GM08714 (cell line): ENCODE measurements around the gene LSR.
"Not testable (repeated sequence)": the region's sequence is repeated elsewhere in the genome, so short reads cannot be mapped to it uniquely, and the experiment has no call there.

Experiments
- H3K4me3 ChIP-seq: fragments of 200-500 bp; sonication (Bioruptor generic); 2 replicates; pipeline ENCODE4 v1.5.1; 2014; ENCODE audit warnings: mild to moderate bottlenecking, low read length, inconsistent platforms
- ZNF274 ChIP-seq: IDR thresholded peaks from 2 replicates; pipeline ENCODE4 v1.6.1; 2012; ENCODE audit warnings: mild to moderate bottlenecking, low read depth, low read length

The LSR gene

GRCh38 chr19:35223862-35224505, 24.8 kb upstream of the LSR start:
- no peak for TF ChIP-seq ZNF274
- no peak overlapping the region for H3K4me3 ChIP-seq

DNA sequence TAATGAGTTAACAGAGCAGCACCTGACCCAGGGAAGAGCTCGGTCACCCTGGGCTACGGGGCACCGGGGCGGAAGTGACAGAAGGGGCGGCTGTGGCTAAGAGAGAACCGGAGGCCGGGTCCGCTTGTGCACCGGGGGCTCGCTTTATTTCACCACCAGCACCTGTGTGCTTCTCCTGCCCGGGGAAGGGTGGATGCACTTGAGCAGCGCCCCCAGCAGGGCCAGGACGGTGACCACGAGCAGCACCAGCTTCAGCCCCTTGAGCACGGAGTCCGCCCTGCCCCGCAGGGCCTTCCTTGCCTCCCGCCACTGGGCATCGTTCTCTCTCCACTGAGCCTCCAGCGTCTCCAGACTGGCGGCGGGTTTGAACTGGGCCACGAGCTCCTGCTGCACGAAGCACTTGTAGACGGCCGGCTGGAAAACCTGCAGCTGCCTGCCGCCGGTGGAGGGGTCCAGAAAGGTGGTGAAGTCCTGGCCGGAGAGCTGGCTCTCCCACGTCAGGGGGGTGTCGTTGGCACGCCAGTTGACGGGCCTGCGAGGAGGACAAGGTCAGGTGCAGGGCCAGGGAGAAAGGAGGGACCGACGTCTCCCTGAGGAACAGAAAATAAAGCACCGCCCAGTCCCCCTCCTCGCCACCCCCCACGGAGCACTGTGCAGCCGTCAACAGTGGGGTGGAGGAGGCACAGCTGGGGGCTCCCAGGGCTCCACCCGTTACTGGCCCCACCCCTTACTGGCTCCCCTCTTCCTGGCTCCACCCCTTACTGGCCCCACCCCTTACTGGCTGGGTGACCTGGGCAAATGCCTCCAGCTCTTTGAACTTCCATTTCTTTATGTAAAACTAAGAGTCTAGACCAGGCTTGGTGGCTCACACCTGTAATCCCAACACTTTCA, 23.9 kb upstream of the LSR start:
- H3K4me3 ChIP-seq = no peak overlapping the region
- no peak for TF ChIP-seq ZNF274

GRCh38 chr19:35225951-35226350, 22.9 kb upstream of the LSR start:
- no peak for TF ChIP-seq ZNF274
- H3K4me3 ChIP-seq = no peak overlapping the region

GRCh38 chr19:35226748-35227147, 22.1 kb upstream of the LSR start:
- H3K4me3 ChIP-seq = no peak overlapping the region
- no peak for TF ChIP-seq ZNF274

GRCh38 chr19:35228177-35228930, 20.4 kb upstream of the LSR start, which contains the start of gene FAM187B:
TSS of gene FAM187B (minus strand) at chr19:35228739. CDS start at chr19:35228680, 59 bp downstream.
- no peak within 1 kb of the TSS for H3K4me3 ChIP-seq
- TF ChIP-seq ZNF274 = no peak

GRCh38 chr19:35229601-35230000, 19.2 kb upstream of the LSR start:
- TF ChIP-seq ZNF274 = no peak
- no peak overlapping the region for H3K4me3 ChIP-seq

- no peak overlapping the region for H3K4me3 ChIP-seq
- TF ChIP-seq ZNF274 = no peak
Measured at GRCh38 chr19:35231956-35232645, 16.7 kb upstream of the LSR start.

DNA sequence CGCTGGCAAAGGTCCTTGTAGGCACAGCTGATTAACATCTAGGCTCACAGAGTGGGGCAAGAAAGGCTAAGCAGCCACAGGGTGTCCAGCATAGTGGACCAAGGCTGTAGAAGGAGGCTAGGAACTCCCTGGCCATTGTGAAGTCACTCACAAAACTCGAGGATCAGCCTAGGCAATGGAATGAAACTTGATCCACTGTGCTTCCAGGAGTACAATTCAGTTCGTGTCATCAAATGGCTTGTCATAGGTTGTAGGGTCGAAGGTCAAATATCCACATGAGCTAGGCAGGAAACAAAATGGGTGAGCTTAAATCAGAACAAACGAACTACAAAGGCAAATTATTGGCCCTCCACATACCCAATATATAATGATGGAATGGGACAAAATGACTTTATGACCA, 15.9 kb upstream of the LSR start:
- no peak for TF ChIP-seq ZNF274
- H3K4me3 ChIP-seq = no peak overlapping the region

- no peak overlapping the region for H3K4me3 ChIP-seq
- no peak for TF ChIP-seq ZNF274
Measured at GRCh38 chr19:35236638-35237400, 12.0 kb upstream of the LSR start.

DNA sequence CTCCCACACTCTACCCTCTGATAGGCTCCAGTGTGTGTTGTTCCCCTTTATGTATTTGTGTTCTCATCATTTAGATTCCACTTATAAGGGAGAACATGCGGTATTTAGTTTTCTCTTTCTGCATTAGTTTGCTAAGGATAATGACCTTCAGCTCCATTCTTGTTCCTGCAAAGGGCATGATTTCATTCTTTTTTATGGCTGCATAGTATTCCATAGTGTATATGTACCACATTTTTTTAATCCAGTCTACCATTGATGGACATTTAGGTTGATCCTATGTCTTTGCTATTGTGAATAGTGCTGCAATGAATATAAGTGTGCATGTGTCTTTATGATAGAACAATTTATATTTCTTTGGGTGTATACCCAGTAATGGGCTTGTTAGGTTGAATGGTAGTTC, 9.2 kb upstream of the LSR start:
- not testable (repeated sequence) for H3K4me3 ChIP-seq

DNA sequence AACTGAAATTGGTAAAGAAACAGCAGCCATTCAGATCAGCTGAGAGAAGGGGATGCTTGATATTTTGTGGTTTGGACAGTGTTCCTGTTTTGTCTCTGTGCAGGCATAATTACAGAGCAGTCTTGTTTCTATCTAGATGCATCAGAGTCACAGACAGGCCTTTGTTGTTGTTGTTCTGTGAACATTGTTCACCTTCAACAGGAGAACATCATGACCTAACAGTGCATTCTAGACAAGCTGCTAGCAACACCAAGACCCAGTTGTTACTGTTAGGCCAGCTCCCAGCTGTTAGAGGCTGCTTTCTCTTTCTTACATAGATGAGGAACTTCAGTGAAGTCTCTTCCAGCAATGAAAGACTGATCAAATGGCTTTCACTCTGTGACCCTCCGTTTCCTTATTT, 8.5 kb upstream of the LSR start:
- TF ChIP-seq ZNF274 = no peak
- no peak overlapping the region for H3K4me3 ChIP-seq

GRCh38 chr19:35241417-35241816, 7.4 kb upstream of the LSR start:
- no peak for TF ChIP-seq ZNF274
- no peak overlapping the region; the same call in 1 of the 2 replicates for H3K4me3 ChIP-seq

DNA sequence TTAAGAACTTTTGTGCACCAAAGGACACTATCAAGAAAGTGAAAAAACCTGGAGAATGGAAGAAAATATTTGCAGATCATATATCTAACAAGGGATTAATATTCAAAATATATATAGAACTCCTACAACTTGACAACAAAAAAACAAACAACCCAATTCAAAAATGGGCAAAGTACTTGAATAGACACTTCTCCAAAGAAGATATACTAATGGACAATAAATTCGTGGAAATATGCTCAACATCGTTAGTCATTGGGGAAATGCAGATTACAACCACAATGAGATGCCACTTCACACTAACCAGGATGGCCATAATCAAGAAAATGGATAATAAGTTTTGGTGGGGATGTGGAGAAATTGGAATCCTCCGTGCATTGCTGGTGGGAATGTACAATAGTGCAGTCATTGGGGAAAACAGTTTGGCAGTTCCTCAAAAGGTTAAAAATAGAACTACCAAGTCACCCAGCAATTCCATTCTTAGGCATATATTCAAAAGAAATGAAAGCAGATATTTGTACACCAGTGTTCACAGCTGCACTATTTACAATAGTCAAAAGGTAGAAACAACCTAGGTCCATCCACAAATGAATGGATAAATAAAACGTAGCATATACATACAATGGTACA, 2.2 kb upstream of the LSR start:
- H3K4me3 ChIP-seq = no peak overlapping the region
- TF ChIP-seq ZNF274 = no peak
